AG09319 (cell line): Measurements from ENCODE around the gene KRT72.

Experiments
- DNase-seq: peaks from one replicate; pipeline ENCODE4 v3.0.0-alpha.2; 2010; ENCODE audit warnings: low read depth; ENCODE audit errors: extremely low read depth
- CTCF ChIP-seq: IDR thresholded peaks from 2 replicates; pipeline ENCODE4 v1.5.1; 2011; ENCODE audit warnings: low read depth, mild to moderate bottlenecking, inconsistent platforms, low read length, moderate library complexity

The KRT72 gene

GRCh38 chr12:52645120-52645761 is 44.0 kb upstream of the KRT72 start:
- TF ChIP-seq CTCF = no peak
- no peak for DNase-seq

- TF ChIP-seq CTCF = no peak
- DNase-seq = no peak
Observed at GRCh38 chr12:52644078-52644415, 42.8 kb upstream of the KRT72 start.

GRCh38 chr12:52643233-52644077 is 42.2 kb upstream of the KRT72 start:
- no peak for TF ChIP-seq CTCF

GRCh38 chr12:52641468-52641867 is 40.2 kb upstream of the KRT72 start:
- TF ChIP-seq CTCF = no peak
- no peak for DNase-seq

More at GRCh38 chr12:52643233-52644077, 42.2 kb upstream of the KRT72 start:
- no peak for DNase-seq

GRCh38 chr12:52637299-52637698 is 36.0 kb upstream of the KRT72 start:
- DNase-seq = no peak
- TF ChIP-seq CTCF = no peak

GRCh38 chr12:52636592-52637258 is 35.5 kb upstream of the KRT72 start:
- no peak for TF ChIP-seq CTCF
- DNase-seq = no peak

GRCh38 chr12:52636189-52636588 is 34.9 kb upstream of the KRT72 start:
- TF ChIP-seq CTCF = no peak
- no peak for DNase-seq
